Fibroblast of lung (primary cell): ENCODE results near the gene CACNA1A. TPM values are rescaled to one million over a fixed set of nuclear protein-coding genes. Genes with fewer than 3 reads are reported as not detected.

ENCODE experiments used
- DNase-seq, 2 donors: peaks; one replicate each; pipeline versions ENCODE4 v3.0.0 to v3.0.0-alpha.2; 2010; ENCODE audit warnings: low read depth in 2 of 2
- H2AFZ ChIP-seq: 2 replicates; pipeline ENCODE4 v1.5.1; 2012; ENCODE audit warnings: low read length, control low read depth, inconsistent platforms
- H3K27ac ChIP-seq: 2 replicates; pipeline ENCODE4 v1.5.1; 2011; ENCODE audit warnings: low read length, control low read depth; ENCODE audit not compliant: insufficient read depth
- H3K27me3 ChIP-seq: 2 replicates; pipeline ENCODE4 v1.5.1; 2011; ENCODE audit warnings: mild to moderate bottlenecking, low read length; ENCODE audit not compliant: control insufficient read depth, insufficient read depth
- H3K36me3 ChIP-seq: 2 replicates; pipeline ENCODE4 v1.5.1; 2011; ENCODE audit warnings: low read length; ENCODE audit not compliant: control insufficient read depth, insufficient read depth
- H3K4me1 ChIP-seq: 2 replicates; pipeline ENCODE4 v1.5.1; 2011; ENCODE audit warnings: low read length; ENCODE audit not compliant: control insufficient read depth, insufficient read depth; ENCODE audit errors: extremely low read depth
- H3K4me2 ChIP-seq: 2 replicates; pipeline ENCODE4 v1.5.1; 2011; ENCODE audit warnings: low read length, control low read depth; ENCODE audit not compliant: insufficient read depth; ENCODE audit errors: extremely low read depth
- H3K4me3 ChIP-seq, 4 experiments: fragments of 200-600 bp in 1 of 4; sonication (generic) in 1 of 4; replicated peaks in 1 of 4; 2 replicates each; pipeline ENCODE4 v1.5.1; 2011 to 2016; ENCODE audit warnings: low read length in 4 of 4, low read depth in 3 of 4, mild to moderate bottlenecking in 3 of 4, control low read depth in 2 of 4, inconsistent platforms in 1 of 4, mixed read lengths in 1 of 4; ENCODE audit not compliant: insufficient read depth in 1 of 4; ENCODE audit errors: control extremely low read depth in 1 of 4
- H3K79me2 ChIP-seq: 2 replicates; pipeline ENCODE4 v1.5.1; 2012; ENCODE audit warnings: mild to moderate bottlenecking, low read length, inconsistent platforms; ENCODE audit not compliant: control insufficient read depth, insufficient read depth
- H3K9ac ChIP-seq: 2 replicates; pipeline ENCODE4 v1.5.1; 2011; ENCODE audit warnings: mild to moderate bottlenecking, low read length, control low read depth; ENCODE audit not compliant: insufficient read depth
- H3K9me3 ChIP-seq: 2 replicates; pipeline ENCODE4 v1.5.1; 2012; ENCODE audit warnings: low read depth, low read length; ENCODE audit not compliant: control insufficient read depth, insufficient read depth
- H4K20me1 ChIP-seq: 2 replicates; pipeline ENCODE4 v1.5.1; 2011; ENCODE audit warnings: low read length; ENCODE audit not compliant: control insufficient read depth, insufficient read depth; ENCODE audit errors: extremely low read depth
- EZH2 ChIP-seq: IDR thresholded peaks from 2 replicates; pipeline ENCODE4 v1.5.1; 2012; ENCODE audit warnings: low read length, control low read depth, mild to moderate bottlenecking; ENCODE audit errors: missing control alignments
- polyA plus RNA-seq, 2 donors: library from polyadenylated mRNA; depleted of rRNA in 1 of 2; stranded (reverse) in 1 of 2; unstranded in 1 of 2; fragments of >200 nt; gene quantifications; 2 replicates each; pipeline ENCODE4 v1.2.1, GENCODE V29; 2011 to 2012; ENCODE audit warnings: missing spikeins in 1 of 2
- total RNA-seq: library from RNA; depleted of rRNA; stranded (reverse); fragments of >200 nt; gene quantifications from 2 replicates; pipeline ENCODE4 v1.2.1, GENCODE V29; 2014
- TF ChIP-seq, protein P1 (sequence below), 2 donors: IDR thresholded peaks in 1 of 2; conservative IDR thresholded peaks in 1 of 2; 1 replicate in 1 of 2; 2 replicates in 1 of 2; pipeline ENCODE4 v1.5.1; 2011 to 2012; ENCODE audit warnings: low read length in 2 of 2, control low read depth in 1 of 2, inconsistent platforms in 1 of 2, low read depth in 1 of 2, mild to moderate bottlenecking in 1 of 2

Gene CACNA1A
- total and polyA plus RNA-seq, 2 donors (not counting 1 experiment from before 2014, with no cell fraction given): 0.96 to 9.7 TPM

DNA sequence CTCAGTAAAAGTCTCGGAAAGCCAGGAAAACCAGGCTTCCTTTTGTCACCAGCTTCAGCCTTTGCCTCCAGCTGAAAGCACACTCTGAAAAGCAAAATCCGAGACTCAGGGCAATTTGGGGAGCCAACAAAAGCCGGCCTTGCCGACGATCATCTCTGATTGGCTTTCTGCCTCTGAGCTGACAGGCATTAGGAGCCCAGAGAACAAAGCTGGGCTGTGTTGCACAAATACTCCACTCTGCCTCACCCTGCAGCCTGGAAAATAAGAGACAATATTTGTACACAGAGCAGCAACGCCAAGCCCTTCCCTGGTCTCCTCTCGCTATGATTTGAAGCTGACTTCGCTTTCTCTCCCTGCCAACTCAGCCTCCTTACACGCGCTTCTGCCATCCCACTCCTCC is 46.9 kb downstream of the CACNA1A start:
- Histone ChIP-seq H2AFZ (no peak overlapping the region), H3K27ac (no peak overlapping the region), H3K9me3 (no peaks in the 10 kb centered on the region), H3K36me3 (no peaks in the 10 kb centered on the region), H3K27me3 (no peaks in the 10 kb centered on the region), H3K4me3 (no peak overlapping the region), H3K4me2 (no peak overlapping the region), H3K9ac (no peak overlapping the region), H4K20me1 (no peaks in the 10 kb centered on the region), H3K4me1 (no peaks in the 10 kb centered on the region), H3K79me2 (no peaks in the 10 kb centered on the region)
- TF ChIP-seq EZH2: no peak
- TF ChIP-seq, protein P1, sequence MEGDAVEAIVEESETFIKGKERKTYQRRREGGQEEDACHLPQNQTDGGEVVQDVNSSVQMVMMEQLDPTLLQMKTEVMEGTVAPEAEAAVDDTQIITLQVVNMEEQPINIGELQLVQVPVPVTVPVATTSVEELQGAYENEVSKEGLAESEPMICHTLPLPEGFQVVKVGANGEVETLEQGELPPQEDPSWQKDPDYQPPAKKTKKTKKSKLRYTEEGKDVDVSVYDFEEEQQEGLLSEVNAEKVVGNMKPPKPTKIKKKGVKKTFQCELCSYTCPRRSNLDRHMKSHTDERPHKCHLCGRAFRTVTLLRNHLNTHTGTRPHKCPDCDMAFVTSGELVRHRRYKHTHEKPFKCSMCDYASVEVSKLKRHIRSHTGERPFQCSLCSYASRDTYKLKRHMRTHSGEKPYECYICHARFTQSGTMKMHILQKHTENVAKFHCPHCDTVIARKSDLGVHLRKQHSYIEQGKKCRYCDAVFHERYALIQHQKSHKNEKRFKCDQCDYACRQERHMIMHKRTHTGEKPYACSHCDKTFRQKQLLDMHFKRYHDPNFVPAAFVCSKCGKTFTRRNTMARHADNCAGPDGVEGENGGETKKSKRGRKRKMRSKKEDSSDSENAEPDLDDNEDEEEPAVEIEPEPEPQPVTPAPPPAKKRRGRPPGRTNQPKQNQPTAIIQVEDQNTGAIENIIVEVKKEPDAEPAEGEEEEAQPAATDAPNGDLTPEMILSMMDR (conservative IDR thresholded peaks at IDR 0.05 in 1 of 2, IDR thresholded peaks at IDR 0.05 in 1 of 2; ENCODE audit: low read depth in 1 of 2, low read length in 2 of 2): no peak
- DNase-seq: no peak

DNA sequence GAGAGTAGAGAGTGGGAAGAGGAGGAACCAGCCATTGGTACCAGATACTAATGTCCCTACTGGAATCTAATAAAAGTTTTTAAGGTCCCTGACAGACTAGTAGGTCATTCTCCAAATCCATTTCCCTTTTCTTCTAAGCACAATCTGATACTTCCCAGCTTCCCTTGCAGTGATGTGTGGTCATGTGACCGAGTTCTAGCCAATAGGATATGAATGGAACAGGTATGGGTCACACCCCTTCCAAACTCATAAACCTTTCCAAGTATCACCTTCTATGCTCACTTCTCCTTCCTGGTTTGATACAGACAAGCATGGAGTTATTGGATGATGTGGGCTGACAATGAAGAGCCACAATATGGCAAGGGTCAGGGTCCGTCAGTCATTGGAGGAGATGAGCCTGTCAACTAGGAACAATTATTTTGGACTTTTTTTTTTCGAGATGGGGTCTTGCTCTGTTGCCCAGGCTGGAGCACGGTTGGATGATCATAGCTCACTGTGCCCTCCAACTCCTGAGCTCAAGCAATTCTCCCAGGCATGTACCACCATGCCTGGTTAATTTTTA is 54.8 kb downstream of the CACNA1A start:
- no peak overlapping the region for H3K27ac ChIP-seq
- no peak overlapping the region for H3K9ac ChIP-seq
- no peaks in the 10 kb centered on the region for H3K36me3 ChIP-seq
- H3K27me3 ChIP-seq: no peaks in the 10 kb centered on the region
- no peaks in the 10 kb centered on the region for H3K9me3 ChIP-seq
- TF ChIP-seq, protein P1 (conservative IDR thresholded peaks at IDR 0.05 in 1 of 2, IDR thresholded peaks at IDR 0.05 in 1 of 2; ENCODE audit: low read depth in 1 of 2, low read length in 2 of 2): no peak
- TF ChIP-seq EZH2: no peak
- no peaks in the 10 kb centered on the region for H3K4me1 ChIP-seq
- no peaks in the 10 kb centered on the region for H3K79me2 ChIP-seq
- no peaks in the 10 kb centered on the region for H4K20me1 ChIP-seq
- H3K4me3 ChIP-seq: no peak overlapping the region
- H3K4me2 ChIP-seq: no peak overlapping the region
- DNase-seq: no peak
- no peak overlapping the region for H2AFZ ChIP-seq

DNA sequence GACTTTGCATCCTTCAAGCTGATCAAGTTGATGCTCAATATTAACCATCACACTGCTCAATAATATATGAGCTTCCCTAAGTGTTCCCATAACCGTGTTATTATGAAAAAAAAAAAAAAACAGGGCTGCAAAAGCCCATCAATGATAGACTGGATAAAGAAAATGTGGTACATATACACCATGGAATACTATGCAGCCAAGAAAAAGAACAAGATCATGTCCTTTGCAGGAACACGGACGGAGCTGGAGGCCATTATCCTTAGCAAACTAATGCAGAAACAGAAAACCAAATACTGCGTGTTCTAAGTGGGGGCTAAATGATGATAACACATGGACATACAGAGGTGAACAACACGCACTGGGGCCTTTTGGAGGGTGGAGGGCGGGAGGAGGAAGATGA is 58.3 kb downstream of the CACNA1A start:
- H3K27me3 ChIP-seq: no peaks in the 10 kb centered on the region
- no peaks in the 10 kb centered on the region for H4K20me1 ChIP-seq
- DNase-seq: no peak
- H3K4me1 ChIP-seq: no peaks in the 10 kb centered on the region
- H3K36me3 ChIP-seq: no peaks in the 10 kb centered on the region
- H3K79me2 ChIP-seq: no peaks in the 10 kb centered on the region
- H3K4me3 ChIP-seq: no peak overlapping the region
- H3K27ac ChIP-seq: no peak overlapping the region
- H3K4me2 ChIP-seq: no peak overlapping the region
- no peaks in the 10 kb centered on the region for H3K9me3 ChIP-seq
- H2AFZ ChIP-seq: no peak overlapping the region
- TF ChIP-seq, protein P1 (conservative IDR thresholded peaks at IDR 0.05 in 1 of 2, IDR thresholded peaks at IDR 0.05 in 1 of 2; ENCODE audit: low read depth in 1 of 2, low read length in 2 of 2): no peak
- no peak for TF ChIP-seq EZH2
- no peak overlapping the region for H3K9ac ChIP-seq
